HG02981 (cell line): ENCODE data around the gene MACROH2A2.
"Not testable (repeated sequence)": the region's sequence is repeated elsewhere in the genome, so short reads cannot be mapped to it uniquely, and the experiment has no call there.

Experiments
- ATAC-seq: cut with Tn5 transposase; IDR thresholded peaks from one replicate; pipeline ENCODE4 v1.9.1; 2021; ENCODE audit warnings: mild to moderate bottlenecking, moderate library complexity; ENCODE audit not compliant: unreplicated experiment

MACROH2A2 gene

GRCh38 chr10:70066190-70066589, 13.5 kb downstream of the MACROH2A2 start:
- no peak for ATAC-seq

GRCh38 chr10:70067586-70067985, 14.9 kb downstream of the MACROH2A2 start:
- no peak for ATAC-seq

- ATAC-seq: no peak
Measured at GRCh38 chr10:70068925-70069324, 16.3 kb downstream of the MACROH2A2 start.

GRCh38 chr10:70069346-70069745, 16.7 kb downstream of the MACROH2A2 start:
- ATAC-seq: no peak

GRCh38 chr10:70070834-70071233, 18.2 kb downstream of the MACROH2A2 start:
- ATAC-seq: no peak

GRCh38 chr10:70074165-70074564, 21.5 kb downstream of the MACROH2A2 start:
- no peak for ATAC-seq

- ATAC-seq: no peak
Measured at GRCh38 chr10:70074971-70075370, 22.3 kb downstream of the MACROH2A2 start.

GRCh38 chr10:70078329-70078728, 25.7 kb downstream of the MACROH2A2 start:
- ATAC-seq: no peak

GRCh38 chr10:70078937-70079336, 26.3 kb downstream of the MACROH2A2 start:
- ATAC-seq: no peak

- not testable (repeated sequence) for ATAC-seq
Measured at GRCh38 chr10:70080789-70081188, 28.1 kb downstream of the MACROH2A2 start.

- no peak for ATAC-seq
Measured at GRCh38 chr10:70084189-70084588, 31.5 kb downstream of the MACROH2A2 start.

GRCh38 chr10:70085975-70086613, 33.4 kb downstream of the MACROH2A2 start:
- ATAC-seq: no peak

- ATAC-seq: no peak
Measured at GRCh38 chr10:70087616-70088307, 35.1 kb downstream of the MACROH2A2 start.

- ATAC-seq: no peak
Measured at GRCh38 chr10:70088308-70088698, 35.7 kb downstream of the MACROH2A2 start.

GRCh38 chr10:70090013-70090412, 37.4 kb downstream of the MACROH2A2 start:
- no peak for ATAC-seq

GRCh38 chr10:70090951-70091350, 38.3 kb downstream of the MACROH2A2 start:
- ATAC-seq: no peak

- no peak for ATAC-seq
Measured at GRCh38 chr10:70092389-70092718, 39.7 kb downstream of the MACROH2A2 start.

GRCh38 chr10:70093335-70093944, 40.8 kb downstream of the MACROH2A2 start:
- no peak for ATAC-seq

GRCh38 chr10:70094250-70094649, 41.6 kb downstream of the MACROH2A2 start:
- ATAC-seq: no peak

GRCh38 chr10:70096016-70096704, 43.5 kb downstream of the MACROH2A2 start:
- no peak for ATAC-seq

GRCh38 chr10:70096705-70097420, 44.2 kb downstream of the MACROH2A2 start:
- no peak for ATAC-seq
